ENCODE results near the gene ADAMTSL3. TPM values are rescaled to one million over a fixed set of nuclear protein-coding genes. Genes with fewer than 3 reads are reported as not detected.
A peak's percentile ranks its signal among the peaks of the same experiment; 100 is the strongest.
"Not testable (repeated sequence)": the region's sequence is repeated elsewhere in the genome, so short reads cannot be mapped to it uniquely, and the experiment has no call there.

ADAMTSL3 gene
- total RNA-seq, 2 donors from 2014 or later: 12.2 to 21.2 TPM

GRCh38 chr15:84033793-84034553 lies 380.1 kb downstream of the ADAMTSL3 start:
- DNase-seq (ENCODE audit: low spot score): no peak
- H3K4me1 ChIP-seq: no peaks in the 10 kb centered on the region

GRCh38 chr15:84034578-84035398 lies 380.9 kb downstream of the ADAMTSL3 start:
- H3K4me1 ChIP-seq: no peaks in the 10 kb centered on the region
- no peak for DNase-seq (ENCODE audit: low spot score)
- no peaks in the 10 kb centered on the region for H3K9me3 ChIP-seq
- TF ChIP-seq, protein P1, sequence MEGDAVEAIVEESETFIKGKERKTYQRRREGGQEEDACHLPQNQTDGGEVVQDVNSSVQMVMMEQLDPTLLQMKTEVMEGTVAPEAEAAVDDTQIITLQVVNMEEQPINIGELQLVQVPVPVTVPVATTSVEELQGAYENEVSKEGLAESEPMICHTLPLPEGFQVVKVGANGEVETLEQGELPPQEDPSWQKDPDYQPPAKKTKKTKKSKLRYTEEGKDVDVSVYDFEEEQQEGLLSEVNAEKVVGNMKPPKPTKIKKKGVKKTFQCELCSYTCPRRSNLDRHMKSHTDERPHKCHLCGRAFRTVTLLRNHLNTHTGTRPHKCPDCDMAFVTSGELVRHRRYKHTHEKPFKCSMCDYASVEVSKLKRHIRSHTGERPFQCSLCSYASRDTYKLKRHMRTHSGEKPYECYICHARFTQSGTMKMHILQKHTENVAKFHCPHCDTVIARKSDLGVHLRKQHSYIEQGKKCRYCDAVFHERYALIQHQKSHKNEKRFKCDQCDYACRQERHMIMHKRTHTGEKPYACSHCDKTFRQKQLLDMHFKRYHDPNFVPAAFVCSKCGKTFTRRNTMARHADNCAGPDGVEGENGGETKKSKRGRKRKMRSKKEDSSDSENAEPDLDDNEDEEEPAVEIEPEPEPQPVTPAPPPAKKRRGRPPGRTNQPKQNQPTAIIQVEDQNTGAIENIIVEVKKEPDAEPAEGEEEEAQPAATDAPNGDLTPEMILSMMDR (IDR thresholded peaks at IDR 0.05): peak in 1 of 2 donors; percentile 47
- H3K27ac ChIP-seq: no peak overlapping the region
- H3K27me3 ChIP-seq: no peaks in the 10 kb centered on the region
- H3K36me3 ChIP-seq: no peaks in the 10 kb centered on the region
- H3K4me3 ChIP-seq: no peak overlapping the region

More at GRCh38 chr15:84033793-84034553, 380.1 kb downstream of the ADAMTSL3 start:
- H3K9me3 ChIP-seq: peaks cover 0 to 4% of the 10 kb centered on the region in 2 donors
- no peak overlapping the region for H3K4me3 ChIP-seq
- TF ChIP-seq, protein P1 (IDR thresholded peaks at IDR 0.05): no peak
- no peaks in the 10 kb centered on the region for H3K27me3 ChIP-seq
- H3K27ac ChIP-seq: no peak overlapping the region
- H3K36me3 ChIP-seq: peaks cover 4% of the 10 kb centered on the region

DNA sequence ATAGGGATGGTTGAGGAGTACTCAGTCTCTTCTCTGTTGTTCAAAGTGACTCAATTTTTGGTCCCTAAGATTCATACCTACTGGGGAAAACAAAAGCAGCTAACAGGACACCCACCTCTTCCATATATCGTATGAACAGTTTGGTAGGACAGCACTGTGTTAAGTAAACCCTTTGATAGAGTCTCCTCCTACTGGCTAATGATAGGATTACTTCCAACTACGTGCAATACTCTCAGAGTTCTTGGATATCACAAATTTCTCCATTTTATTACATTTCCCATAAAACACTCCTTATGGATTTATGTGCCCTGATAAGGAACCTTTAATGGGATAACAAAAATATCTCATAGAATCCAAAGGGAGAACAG lies 381.5 kb downstream of the ADAMTSL3 start:
- Histone ChIP-seq H3K36me3 (no peaks in the 10 kb centered on the region), H3K9me3 (no peaks in the 10 kb centered on the region), H3K27me3 (no peaks in the 10 kb centered on the region), H3K4me3 (no peak overlapping the region), H3K4me1 (no peaks in the 10 kb centered on the region), H3K27ac (no peak overlapping the region)
- DNase-seq (ENCODE audit: low spot score): no peak
- TF ChIP-seq, protein P1 (IDR thresholded peaks at IDR 0.05): peak; percentile 39 to 43

DNA sequence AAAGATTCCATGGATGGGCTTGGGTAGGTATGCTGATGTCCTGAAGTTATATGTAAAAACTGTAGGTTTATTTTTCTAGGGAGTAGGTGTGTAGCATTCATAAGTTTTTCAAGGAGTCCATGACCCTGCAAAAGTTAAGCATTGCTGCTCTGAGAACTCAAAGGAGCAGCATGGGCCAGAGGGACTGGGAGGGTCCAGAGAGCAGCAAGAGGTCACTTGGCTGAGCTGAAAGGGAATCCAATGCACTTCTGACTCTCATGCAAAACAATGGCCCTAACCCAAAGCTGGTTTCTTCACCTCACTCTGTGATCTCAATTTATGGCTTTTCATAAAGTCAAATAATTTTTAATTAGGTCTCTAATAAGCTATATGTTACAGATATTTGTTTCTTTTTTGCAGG lies 383.4 kb downstream of the ADAMTSL3 start:
- Histone ChIP-seq H3K4me3 (no peak overlapping the region), H3K27me3 (no peaks in the 10 kb centered on the region), H3K9me3 (no peaks in the 10 kb centered on the region), H3K36me3 (no peaks in the 10 kb centered on the region), H3K4me1 (no peaks in the 10 kb centered on the region), H3K27ac (no peak overlapping the region)
- no peak for DNase-seq (ENCODE audit: low spot score)
- TF ChIP-seq, protein P1 (IDR thresholded peaks at IDR 0.05): no peak

GRCh38 chr15:84042434-84043056 lies 388.6 kb downstream of the ADAMTSL3 start:
- H3K27ac ChIP-seq; H3K4me3 ChIP-seq; H3K27me3 ChIP-seq; H3K4me1 ChIP-seq; DNase-seq (ENCODE audit: low spot score); H3K36me3 ChIP-seq: not testable (repeated sequence)
- H3K9me3 ChIP-seq: peaks cover 4 to 16% of the 10 kb centered on the region in 2 donors

All from right atrium auricular region (tissue), 2 donors.